ENCODE results near the gene ADCY1. TPM values are rescaled to one million over a fixed set of nuclear protein-coding genes. Genes with fewer than 3 reads are reported as not detected.

The ADCY1 gene
- total RNA-seq, 1 experiment from 2014 or later = 4.4 TPM

DNA sequence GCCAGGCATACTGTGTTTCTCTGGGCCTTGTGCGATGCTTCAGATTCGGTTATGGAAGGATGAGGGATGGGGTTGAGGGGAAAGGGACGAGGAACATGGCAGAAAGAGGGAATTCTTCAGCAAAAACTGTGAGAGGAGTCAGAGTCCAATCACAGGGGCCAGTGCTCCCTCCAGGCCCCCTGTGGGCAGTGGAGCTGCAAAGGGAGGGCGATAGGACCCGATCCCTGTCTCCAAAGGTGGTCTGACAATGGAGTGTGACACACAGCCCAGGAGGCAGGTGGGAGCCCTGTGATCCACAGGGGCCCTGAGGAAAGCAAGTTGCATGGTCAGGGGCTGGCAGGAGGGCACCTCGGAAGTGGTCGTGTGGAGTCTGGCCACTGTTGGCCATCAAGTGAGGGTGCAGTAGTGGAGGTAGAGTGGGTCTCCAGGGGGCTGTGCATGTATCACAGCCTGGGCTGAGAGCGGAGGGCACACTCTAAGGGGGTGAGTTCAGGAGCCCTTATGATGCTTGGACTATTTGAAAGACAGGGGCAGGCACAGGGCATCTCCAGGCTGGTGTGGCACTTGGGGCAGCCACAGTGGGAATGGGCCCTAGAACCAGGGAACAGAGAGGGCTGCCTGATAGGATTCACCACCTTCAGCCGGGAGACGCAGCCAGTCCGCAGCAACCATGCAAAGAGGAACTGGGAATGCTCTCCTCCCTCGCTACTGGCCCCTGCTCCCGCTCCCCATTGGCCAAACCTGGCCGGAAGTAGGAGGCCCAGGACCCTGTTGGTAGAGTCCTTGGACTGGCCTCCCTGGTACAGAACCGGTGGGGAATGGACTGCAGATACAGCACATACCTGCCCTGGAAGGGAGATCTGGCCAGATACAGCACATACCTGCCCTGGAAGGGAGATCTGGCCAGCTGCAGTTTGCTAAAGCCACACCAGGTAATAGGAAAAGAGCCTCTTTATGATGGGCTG, 115.9 kb downstream of the ADCY1 start:
- DNase-seq (ENCODE audit: low read depth) = no peak

- DNase-seq (ENCODE audit: low read depth) = no peak
Measured at GRCh38 chr7:45690762-45691150, 116.6 kb downstream of the ADCY1 start.

DNA sequence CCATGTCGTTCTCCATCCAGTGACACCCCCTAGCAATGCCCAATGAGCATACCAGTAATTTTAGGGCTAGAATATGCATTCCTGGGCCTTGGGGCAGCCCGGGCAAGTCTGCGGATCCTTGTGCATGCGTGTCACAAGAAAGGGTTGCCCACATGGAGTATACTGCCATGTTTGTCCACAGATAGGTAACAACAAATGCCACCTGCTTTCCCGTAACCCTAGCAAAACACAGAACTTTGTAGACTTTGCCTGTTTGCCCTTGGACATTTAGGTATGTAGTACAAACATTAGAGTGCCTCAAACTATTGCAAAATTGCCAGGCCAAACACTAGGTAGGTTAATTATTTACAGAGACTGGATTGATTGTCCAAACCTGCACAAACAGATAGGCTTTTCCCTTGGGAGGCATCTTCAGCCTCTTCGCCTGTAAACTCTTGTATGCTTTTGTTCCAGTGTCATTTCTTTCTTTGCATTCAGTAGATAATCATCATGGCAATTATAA, 117.0 kb downstream of the ADCY1 start:
- DNase-seq (ENCODE audit: low read depth) = no peak

DNA sequence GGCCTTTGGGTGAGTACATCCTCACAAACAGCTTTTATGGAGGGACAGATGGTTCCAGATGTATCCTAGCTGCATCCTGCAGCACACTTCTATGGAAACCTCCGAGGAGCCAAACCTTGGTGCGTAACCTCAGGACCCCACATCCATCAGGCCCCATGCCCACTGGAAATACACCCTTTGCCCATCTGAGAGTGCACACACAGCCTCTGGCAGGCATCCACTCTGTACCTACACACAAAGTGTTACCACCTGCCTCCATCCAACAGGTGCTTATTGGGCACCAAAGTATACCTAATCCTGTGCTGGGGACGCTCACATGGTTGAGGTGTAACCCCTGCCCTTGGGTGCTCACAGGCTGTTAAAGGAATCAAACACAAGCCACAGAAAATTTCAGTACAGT, 117.9 kb downstream of the ADCY1 start:
- no peak for DNase-seq (ENCODE audit: low read depth)

- no peak for DNase-seq (ENCODE audit: low read depth)
Measured at GRCh38 chr7:45695249-45695995, 121.3 kb downstream of the ADCY1 start.

DNA sequence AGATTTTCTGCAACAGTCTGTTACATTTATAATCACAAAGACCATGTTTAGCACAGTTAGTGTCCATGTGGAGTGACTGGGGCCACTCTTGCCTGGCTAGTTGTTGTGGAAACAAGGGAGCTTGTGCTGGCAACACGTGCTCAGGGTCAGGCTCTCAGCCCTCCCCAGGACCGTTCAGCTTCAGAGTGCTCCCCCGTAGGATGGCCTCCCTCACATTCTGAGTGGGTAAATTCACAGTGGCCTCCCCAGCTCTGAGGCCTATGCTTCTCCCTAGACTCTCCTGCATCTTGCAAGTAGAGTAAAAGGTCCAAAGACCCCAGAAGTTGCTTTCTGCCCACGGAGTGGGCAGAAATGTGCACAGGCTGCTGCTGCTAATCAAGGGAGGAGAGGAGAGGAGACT, 122.3 kb downstream of the ADCY1 start:
- DNase-seq (ENCODE audit: low read depth) = no peak

GRCh38 chr7:45697576-45698136, 123.5 kb downstream of the ADCY1 start:
- peak; percentile 65 for DNase-seq (ENCODE audit: low read depth)

GRCh38 chr7:45698303-45699014, 124.3 kb downstream of the ADCY1 start:
- no peak for DNase-seq (ENCODE audit: low read depth)

GRCh38 chr7:45699015-45699309, 124.8 kb downstream of the ADCY1 start:
- no peak for DNase-seq (ENCODE audit: low read depth)

DNA sequence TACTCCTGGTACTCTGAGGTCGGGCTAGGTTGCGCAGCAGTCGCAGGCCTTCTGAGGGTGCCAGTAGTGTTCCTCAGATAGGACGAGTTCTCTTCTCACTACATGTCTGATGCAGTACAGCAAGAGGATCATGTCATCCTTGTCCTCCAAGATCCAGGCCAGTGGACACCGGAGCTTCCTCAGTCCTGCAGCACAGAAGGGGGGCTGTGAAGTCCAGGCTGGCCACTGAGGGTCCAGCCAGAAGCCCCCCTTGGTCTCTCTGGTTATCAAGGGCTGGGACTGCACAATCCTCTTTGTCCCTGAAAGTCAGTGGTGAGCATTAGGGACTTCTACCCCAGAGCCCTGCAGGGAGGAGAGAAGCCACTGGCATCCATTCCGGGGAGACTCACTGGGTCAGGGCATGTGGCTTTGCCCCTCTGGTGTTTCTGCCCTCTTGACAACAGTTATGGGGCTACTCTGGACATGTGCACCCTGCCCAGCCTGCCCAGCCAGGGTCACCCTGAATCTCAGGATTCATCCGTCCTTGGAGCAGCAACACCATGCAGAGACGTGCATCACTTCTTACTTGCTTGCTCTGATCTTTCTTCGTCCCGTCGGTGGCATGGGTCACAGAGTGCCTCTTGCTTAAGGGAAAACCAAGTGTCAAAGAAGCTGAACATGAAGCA, 125.7 kb downstream of the ADCY1 start:
- DNase-seq (ENCODE audit: low read depth) = no peak

DNA sequence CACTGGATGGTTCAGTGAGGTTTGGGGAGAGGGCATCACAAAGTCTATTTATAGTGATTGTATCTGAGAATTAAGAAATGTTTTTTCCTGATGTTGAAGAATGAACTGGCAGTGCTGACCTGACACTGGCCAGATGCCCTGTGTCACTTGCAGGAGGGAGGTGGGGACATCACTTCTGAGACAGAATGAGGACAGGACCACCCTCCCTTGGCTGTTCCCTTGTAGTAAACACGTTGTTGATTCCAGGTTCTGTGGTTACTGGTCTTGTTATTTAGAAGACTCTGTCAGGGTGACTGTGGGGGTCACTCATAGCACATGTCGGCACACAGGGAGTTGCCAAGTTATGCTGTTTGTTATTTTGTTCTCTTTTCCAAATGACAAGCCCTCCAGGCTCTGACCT, 126.4 kb downstream of the ADCY1 start:
- DNase-seq (ENCODE audit: low read depth) = no peak

DNA sequence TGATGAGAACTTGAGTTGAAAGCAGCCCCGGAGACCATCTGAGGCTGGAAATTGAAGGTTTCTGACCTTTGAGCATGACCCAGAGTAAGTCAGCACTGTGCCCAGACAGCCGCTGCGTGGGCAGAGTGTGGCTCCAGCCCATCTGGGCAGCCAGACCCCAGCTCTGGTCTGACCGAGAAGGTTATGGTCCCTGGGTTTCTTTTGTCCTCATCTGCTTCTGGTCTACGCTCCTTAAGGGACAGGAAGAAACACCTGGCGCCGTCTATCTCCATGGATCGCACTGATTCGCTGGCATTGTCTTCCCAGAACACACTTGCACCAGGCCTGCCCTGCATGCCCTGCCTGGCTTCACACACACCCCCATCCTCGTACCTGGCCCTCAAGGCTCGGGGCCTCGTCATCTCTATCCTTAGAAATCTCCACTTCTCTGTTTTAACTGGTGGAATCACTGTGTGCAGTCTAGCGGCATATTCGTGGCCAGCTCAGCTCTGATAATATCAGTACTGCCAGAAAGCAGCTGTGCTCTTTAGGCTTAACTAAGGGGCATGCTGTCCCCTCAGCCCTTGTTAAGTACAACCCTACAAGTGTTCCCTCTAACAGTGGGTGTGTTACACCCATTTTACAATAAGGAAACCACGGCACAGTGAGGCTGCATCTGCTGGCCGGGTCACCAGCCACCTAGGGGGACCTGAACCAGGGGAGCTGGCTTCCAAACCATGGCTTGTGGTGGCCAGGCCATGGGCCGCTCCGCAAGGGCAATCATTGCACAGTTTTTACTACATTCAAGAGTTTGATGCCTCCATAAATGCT, 127.7 kb downstream of the ADCY1 start:
- DNase-seq (ENCODE audit: low read depth) = no peak

DNA sequence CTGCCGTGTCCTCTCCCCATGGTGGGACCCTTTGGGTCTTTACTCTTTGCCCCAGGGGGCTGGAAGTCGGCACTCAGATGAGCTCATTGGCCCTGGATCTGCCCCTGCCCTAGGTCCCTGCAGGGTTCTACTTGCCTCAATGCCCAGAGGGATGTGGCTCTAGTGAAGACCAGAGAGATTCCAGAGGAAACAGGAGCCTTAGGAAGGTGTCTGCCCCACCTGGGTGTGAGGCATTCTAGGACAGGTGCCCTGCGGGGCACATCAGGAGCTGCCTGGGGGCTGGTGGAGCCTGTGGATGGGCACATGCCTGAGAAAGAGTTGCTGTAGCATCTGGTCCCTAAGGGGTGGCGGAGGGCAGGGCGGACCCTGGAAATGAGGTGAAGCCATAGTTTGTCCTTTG, 128.6 kb downstream of the ADCY1 start:
- DNase-seq (ENCODE audit: low read depth) = no peak

DNA sequence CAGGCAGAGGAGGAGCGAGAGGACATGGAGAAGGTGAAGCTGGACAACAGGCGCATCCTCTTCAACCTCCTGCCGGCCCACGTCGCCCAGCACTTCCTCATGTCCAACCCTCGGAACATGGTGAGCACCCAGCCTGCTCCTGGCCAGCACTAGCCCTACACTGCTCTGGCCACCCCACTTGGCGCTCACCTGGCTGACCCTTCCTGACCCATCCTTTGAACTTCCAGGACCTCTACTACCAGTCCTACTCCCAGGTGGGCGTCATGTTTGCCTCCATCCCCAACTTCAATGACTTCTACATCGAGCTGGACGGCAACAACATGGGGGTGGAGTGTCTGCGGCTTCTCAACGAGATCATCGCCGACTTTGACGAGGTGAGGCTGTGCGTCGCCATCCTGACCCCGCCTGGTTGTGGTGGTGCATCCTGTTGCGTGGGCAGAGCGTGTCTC, 129.2 kb downstream of the ADCY1 start:
- DNase-seq (ENCODE audit: low read depth) = no peak

GRCh38 chr7:45703911-45704682, 129.9 kb downstream of the ADCY1 start:
- no peak for DNase-seq (ENCODE audit: low read depth)

DNA sequence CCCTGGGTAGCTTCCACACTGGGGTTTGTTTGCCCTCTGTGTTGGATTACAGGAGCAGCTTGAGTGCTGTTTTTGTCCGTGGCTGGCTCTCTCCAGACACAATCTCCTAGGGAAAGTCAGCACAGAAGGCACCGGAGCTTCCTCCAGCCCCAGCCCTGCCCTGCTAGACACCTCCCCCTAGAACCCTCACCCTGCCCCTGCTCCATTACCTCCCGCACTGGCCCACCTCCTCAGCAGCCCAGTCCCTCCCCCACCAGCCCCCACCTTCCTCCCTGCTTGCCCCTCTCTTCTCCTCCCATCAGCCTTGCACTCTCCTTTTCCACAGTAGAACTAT, 130.5 kb downstream of the ADCY1 start:
- no peak for DNase-seq (ENCODE audit: low read depth)

DNA sequence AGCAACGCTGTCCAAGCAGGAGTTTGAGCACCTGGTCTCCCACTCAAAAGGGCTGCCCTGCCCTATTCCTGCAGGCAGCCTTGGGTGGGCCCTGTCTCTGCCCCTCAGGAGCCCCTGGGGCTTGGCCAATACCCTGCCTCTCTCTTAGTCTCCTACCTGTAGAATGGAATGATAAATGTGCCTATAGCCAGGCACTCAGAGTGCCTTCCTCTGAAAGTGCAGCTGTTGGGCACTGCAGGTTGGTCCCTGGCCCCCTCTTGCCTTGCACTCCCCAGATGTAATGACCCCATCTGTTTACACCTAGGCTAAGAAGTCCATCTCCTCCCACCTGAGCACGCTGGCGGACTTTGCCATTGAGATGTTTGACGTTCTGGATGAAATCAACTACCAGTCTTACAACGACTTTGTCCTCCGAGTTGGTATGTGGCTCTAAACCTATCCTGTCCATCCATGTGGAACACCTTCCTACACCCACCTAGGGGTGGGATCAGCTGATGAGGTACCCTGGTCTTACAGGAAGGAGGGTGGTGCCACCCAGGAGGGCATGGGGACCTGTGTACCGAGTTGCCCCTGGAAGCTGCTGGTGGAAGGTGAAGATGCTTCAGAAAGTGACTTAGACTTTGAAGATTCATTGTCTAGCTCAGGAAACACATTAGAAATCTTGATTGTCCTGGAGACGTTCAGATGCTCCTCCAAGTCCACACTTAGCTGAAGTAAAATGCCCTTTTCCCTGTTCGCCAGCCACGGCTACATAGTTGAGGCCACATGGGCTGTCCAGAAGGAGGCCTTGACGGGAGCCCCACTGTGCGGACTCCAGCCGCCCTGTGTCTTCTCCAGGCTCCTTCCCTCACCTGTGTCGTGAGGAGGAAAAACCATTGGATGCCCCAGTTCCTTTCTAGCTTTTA, 134.1 kb downstream of the ADCY1 start:
- DNase-seq (ENCODE audit: low read depth) = no peak

DNA sequence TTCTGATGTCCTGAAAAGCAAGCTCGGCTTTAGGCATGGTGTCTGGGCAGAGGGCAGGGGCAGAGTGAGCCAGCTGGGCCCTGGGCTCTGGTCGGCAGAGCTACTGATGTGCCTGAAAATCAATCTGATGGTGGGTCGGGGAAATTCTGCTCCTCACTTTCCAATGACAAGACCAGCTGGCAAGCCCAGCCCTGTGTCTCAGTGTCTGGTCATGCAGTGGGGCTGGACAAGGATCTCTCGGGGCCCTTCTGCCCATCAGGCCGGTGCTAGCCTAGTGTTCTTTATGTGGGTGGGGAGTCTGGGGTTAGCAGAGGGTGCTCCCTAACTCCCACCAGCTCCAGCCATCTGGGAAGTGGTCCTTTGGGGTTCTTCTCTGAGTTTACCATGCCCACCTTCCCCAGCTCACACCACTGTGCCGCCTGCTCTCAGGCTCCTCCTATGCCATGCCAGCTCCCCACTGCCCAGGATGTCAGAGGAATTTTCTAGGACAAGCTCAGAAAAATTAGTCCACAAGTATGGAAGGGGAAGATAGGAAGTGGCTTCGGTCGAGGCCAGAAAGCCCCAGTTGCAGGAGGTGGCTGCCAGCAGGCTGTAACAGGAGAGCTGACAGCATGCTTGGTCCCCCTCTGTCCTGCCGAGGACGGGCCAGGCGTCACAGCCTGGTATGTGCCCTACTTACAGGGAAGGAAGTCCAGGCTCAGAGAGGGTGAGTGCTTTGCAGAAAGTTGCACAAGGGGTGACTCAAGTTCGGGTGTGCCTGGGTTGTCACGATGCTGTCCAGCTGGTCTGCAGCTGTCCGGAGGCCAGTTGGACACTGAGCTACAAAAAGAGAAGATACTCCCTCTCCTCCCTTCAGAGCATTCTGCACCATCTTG, 135.2 kb downstream of the ADCY1 start:
- peak; percentile 65 for DNase-seq (ENCODE audit: low read depth)
